Measurements from ENCODE around the gene ANG. TPM values are rescaled to one million over a fixed set of nuclear protein-coding genes. Genes with fewer than 3 reads are reported as not detected.

Gene ANG
- polyA plus RNA-seq, 1 of the 3 experiments (the other 2 are of a cell fraction) = 3.6 TPM

GRCh38 chr14:20692116-20692751, 3.7 kb downstream of the ANG start:
- DNase-seq = no peak
- TF ChIP-seq MXI1 (IDR thresholded peaks at IDR 0.05; ENCODE audit: low read depth, low read length) (no peak), MAX (IDR thresholded peaks at IDR 0.05; ENCODE audit: low read depth) (no peak), RXRA (IDR thresholded peaks at IDR 0.05; ENCODE audit: borderline replicate concordance, low read depth) (no peak), FOXJ3 (CRISPR knock-in tag; IDR thresholded peaks at IDR 0.05) (no peak), FOSL2 (IDR thresholded peaks at IDR 0.05; ENCODE audit: borderline replicate concordance, low read depth) (no peak), CTCF (IDR thresholded peaks at IDR 0.05) (no peak), EZH2phosphoT487 (IDR thresholded peaks at IDR 0.05; ENCODE audit: borderline replicate concordance, low read depth) (no peak), ZBTB33 (IDR thresholded peaks at IDR 0.05; ENCODE audit: borderline replicate concordance, low read depth) (no peak), POLR2AphosphoS5 (IDR thresholded peaks at IDR 0.05; ENCODE audit: low read depth, low read length) (no peak), MEF2A (IDR thresholded peaks at IDR 0.05; ENCODE audit: borderline replicate concordance, low read depth) (no peak)
- CTCF ChIA-PET = interaction anchor here (0.8 to 3.8 kb wide), 9 partner anchors 28 to 283 kb away, joined by 3 to 24 read pairs (median 4); no protein-coding TSS in a partner anchor
- H3K9ac ChIP-seq = no peak overlapping the region
- no peaks in the 10 kb centered on the region for H3K27me3 ChIP-seq (ENCODE audit: insufficient read depth)
- H3K9me3 ChIP-seq = no peaks in the 10 kb centered on the region
- no peak overlapping the region for H3K4me2 ChIP-seq
- WGBS (ENCODE audit: low lambda C conversion rate) = 50% methylated on average over 7 of the region's 7 CpGs
- no peaks in the 10 kb centered on the region for H3K4me1 ChIP-seq (ENCODE audit: control insufficient read depth in 1 of 2, insufficient read depth in 2 of 2, low read depth in 1 of 2, low read length in 1 of 2)
- POLR2A ChIA-PET = no interaction called here
- H2AFZ ChIP-seq (ENCODE audit: low read depth) = no peak overlapping the region
- H3K79me2 ChIP-seq (ENCODE audit: insufficient read depth) = no peaks in the 10 kb centered on the region
- no peaks in the 10 kb centered on the region for H3K36me3 ChIP-seq (replicated peaks in 1 of 2; ENCODE audit: control insufficient read depth in 1 of 2, insufficient read depth in 2 of 2, low read length in 1 of 2)
- no peaks in the 10 kb centered on the region for H3K9me2 ChIP-seq
- H3K27ac ChIP-seq (ENCODE audit: low read depth in 2 of 2, low read length in 1 of 2) = no peak overlapping the region
- H4K20me1 ChIP-seq (ENCODE audit: insufficient read depth) = no peaks in the 10 kb centered on the region
- H3K4me3 ChIP-seq (ENCODE audit: low read depth in 2 of 2, low read length in 1 of 2) = no peak overlapping the region
- peaks cover 3% of the 10 kb centered on the region for H3F3A ChIP-seq (replicated peaks; ENCODE audit: insufficient read depth)

- Histone ChIP-seq H3K27me3 (ENCODE audit: insufficient read depth) (no peaks in the 10 kb centered on the region; the same call in 1 of the 2 replicates), H3K36me3 (replicated peaks in 1 of 2; ENCODE audit: control insufficient read depth in 1 of 2, insufficient read depth in 2 of 2, low read length in 1 of 2) (peaks cover 0 to 6% of the 10 kb centered on the region in 2 experiments), H3K9me3 (no peaks in the 10 kb centered on the region), H3K9ac (no peak overlapping the region), H3F3A (replicated peaks; ENCODE audit: insufficient read depth) (peaks cover 3% of the 10 kb centered on the region), H2AFZ (ENCODE audit: low read depth) (no peak overlapping the region), H3K4me3 (ENCODE audit: low read depth in 2 of 2, low read length in 1 of 2) (no peak overlapping the region), H3K9me2 (no peaks in the 10 kb centered on the region), H3K79me2 (ENCODE audit: insufficient read depth) (no peaks in the 10 kb centered on the region), H3K27ac (ENCODE audit: low read depth in 2 of 2, low read length in 1 of 2) (no peak overlapping the region), H4K20me1 (ENCODE audit: insufficient read depth) (no peaks in the 10 kb centered on the region), H3K4me1 (ENCODE audit: control insufficient read depth in 1 of 2, insufficient read depth in 2 of 2, low read depth in 1 of 2, low read length in 1 of 2) (no peaks in the 10 kb centered on the region), H3K4me2 (no peak overlapping the region)
- WGBS (ENCODE audit: low lambda C conversion rate) = 53% methylated on average over 5 of the region's 5 CpGs
- DNase-seq = no peak
- TF ChIP-seq ZBTB33 (IDR thresholded peaks at IDR 0.05; ENCODE audit: borderline replicate concordance, low read depth) (no peak), ELF1 (IDR thresholded peaks at IDR 0.05) (no peak), PBX3 (IDR thresholded peaks at IDR 0.05) (no peak)
- POLR2A ChIA-PET = no interaction called here
- CTCF ChIA-PET = interaction anchor here (0.6 to 2.6 kb wide), 8 partner anchors 11 to 370 kb away, joined by 3 to 15 read pairs (median 4); no protein-coding TSS in a partner anchor
Measured at GRCh38 chr14:20696764-20697163, 8.2 kb downstream of the ANG start.

All from SK-N-SH (cell line).